SHP77 (cell line): ENCODE results near the gene PELI3.
A peak's percentile ranks its signal among the peaks of the same experiment; 100 is the strongest.
"Not testable (repeated sequence)": the region's sequence is repeated elsewhere in the genome, so short reads cannot be mapped to it uniquely, and the experiment has no call there.

Experiments
- DNase-seq, 2 experiments: peaks; one replicate each; lab custom pipeline; 2025; lab: John Stamatoyannopoulos, UW

Gene PELI3

DNA sequence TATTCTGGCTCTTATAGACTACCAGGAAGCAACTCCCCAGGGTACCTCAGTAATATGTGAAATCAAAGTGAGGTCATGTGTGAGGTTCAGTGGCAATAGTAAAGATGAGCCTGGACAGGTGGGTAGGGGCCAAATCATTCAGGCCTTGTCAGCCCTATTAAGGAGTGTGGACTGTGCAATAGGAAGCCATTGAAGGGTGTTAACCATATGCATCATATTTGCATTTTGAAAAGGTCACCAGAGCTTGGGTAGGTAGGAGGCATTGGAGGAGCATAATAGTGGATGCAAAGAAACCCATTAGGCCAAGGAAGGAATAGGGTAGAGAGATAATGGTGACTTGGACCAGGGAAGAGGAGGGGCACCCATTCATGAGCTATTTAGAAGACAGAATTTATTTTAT is 19.7 kb upstream of the PELI3 start:
- no peak for DNase-seq

DNA sequence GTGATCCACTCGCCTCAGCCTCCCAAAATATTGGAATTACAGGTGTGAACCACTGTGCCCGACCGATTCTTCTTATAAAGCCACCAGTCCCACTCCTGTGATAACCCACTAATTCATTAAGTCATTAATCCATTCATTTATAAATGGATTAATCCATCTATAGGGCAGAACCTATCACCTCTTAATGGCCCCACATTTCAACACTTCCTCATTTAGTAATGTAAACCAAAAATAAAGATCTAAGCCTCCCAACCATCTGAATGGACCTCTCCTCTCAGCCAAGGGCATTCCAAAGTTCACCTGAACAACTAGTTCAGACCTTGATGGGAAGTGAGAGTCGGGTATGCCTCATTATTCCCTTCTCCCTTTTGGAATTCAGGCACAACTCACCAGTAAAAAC is 18.2 kb upstream of the PELI3 start:
- no peak for DNase-seq

DNA sequence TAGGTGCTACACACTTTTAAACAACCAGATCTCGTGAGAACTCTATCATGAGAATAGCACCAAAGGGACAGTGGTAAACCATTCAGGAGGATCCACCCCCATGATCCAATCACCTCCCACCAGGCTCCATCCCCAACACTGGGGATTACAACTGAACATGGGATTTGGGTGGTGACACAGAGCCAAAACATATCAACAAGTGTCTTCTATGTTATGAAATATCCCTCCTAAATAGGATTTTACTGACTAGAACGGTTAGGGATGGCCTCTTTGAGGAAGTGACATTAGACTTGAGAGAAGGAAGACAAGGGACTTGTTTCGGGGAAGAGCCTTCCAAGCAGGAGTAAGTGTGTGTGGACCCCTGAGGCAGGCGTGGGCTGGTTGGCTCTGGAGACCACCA is 16.1 kb upstream of the PELI3 start:
- no peak for DNase-seq

DNA sequence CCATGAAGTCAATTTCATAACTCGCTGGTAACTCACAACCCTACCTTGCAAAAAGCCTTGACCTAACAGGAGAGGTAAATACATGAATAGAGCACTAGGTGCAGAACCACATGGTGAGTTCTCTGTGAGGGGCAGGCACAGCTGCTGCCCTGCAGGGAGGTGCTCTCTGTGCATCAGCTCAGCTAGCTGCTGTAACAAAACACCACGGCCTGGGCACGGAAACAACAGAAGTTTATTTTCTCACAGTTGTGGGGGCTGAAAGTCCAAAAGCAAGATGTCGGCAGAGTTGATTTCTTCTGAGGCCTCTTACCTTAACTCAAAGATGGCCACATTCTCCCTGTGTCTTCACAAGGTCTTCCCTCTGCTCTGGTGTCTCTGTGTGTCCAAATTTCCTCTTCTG is 15.0 kb upstream of the PELI3 start:
- DNase-seq: no peak

DNA sequence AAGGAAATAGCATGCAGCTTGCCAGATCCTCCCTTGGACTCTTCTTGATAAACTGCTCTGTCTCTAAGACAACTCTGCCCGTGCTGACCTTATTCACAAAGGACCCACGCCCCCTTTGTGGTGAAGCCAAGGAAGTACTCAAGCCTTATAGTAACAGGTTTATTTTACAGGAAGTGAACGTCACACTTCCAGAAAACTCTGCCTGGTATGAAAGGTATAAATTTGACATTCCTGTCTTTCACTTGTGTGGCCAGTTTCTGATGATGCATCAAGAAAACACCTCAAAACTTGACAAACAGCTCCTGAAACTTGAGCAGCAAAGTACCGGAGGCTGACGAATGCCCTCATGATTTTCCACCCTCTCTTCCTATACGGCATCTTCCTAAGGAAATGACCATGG is 12.5 kb upstream of the PELI3 start:
- no peak for DNase-seq

DNA sequence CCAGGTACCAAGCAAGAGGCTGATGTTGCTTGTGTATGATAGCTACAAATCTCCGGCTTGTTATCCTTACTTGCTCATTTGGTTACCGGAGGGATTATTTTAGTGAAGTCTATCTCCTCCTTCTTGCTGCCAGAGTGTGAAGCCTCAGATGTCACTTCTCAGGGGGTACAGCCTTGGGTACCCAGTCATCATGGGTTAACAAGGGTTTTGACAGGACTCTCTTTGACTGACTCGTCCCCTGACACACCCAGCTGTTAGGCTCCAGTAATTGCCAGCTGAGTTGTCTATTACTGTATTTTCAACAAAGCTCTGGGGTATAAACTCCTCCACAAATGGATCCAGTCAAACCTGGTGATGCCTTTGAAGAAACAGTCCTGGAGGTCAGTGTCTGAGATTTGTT is 11.9 kb upstream of the PELI3 start:
- no peak for DNase-seq

DNA sequence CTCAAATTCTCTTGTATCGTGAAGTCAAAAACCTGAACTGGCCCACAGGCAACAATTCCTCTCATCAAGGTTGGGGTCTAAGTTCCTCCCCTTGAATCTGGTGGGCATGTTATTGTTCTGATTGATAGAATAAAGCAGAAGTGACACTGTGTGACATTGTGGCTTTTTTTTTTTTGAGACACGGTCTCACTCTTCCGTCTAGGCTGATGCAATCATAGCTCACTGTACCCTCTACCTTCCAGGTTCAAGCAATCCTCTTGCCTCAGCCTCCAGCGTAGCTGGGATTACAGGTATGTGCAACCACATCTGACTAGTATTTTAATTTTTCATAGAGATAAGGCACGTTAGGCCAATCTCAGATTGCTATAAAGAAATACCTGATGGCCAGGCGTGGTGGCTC is 8.9 kb upstream of the PELI3 start:
- DNase-seq: no peak

DNA sequence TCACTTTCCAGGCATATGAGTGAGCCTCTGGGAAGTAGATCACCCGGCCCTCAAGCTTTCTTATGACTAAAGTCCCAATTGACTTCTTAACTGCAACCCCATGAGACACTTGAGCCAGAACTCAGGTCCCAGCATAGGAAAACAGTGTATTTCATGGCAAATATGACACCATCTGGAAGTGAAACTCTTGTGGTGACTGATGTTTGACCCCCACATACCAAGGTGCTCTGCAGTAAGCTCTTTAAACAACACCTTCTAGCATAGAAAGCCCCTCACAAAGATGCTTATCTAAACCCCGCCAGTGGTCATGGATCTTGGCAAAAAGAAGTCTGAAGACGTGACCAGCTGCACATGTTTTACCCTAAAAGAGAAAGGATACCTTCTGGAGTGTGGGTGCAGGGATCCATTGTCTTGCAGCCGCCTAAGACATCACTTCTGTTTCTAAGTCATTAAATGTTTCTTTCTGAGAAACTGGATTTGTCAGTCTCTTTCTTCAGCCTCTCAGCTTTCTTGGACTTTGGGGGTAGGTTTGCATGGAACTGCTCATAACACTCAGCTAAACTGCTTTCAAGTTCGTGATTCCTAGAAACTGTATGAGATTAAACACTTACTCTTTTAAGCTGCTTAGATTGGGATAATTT is 7.4 kb upstream of the PELI3 start:
- DNase-seq: no peak

DNA sequence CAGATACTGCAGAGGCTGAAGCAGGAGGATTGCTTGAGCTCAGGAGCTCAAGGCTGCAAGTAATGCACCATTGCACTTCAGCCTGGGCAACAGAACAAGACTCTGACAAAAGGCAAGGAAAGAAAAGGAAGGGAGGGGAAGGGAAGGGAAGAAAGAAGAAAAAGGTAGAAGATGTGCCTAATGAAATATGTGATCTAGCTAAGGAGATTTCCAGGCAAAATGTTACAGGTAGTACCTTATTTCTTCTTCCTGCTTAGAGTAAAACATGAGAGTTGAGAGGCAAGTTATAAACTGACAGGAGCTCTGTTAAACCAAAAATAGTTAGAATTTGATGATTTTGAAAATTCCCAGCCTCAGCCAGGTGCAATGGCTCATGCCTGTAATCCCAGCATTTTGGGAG is 4.7 kb upstream of the PELI3 start:
- DNase-seq: no peak

DNA sequence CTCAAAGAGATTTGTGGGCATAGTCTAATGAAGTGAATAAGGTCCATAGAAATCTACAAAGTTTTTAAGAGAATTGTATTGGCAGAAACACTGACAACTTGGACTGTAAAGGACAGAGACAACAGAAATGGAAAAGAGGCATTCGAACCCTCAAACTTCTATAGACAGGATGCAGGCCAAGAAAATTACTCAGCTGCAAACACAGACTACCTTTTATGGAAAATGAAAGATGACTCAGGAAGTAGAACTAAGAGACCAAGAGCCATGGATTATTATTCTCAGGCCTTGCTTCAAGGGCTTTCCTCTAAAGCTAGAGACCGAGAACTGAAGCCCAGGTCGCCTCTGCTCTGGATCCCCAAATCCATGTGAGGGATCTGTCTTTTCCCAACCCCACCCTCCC is 3.8 kb upstream of the PELI3 start:
- DNase-seq: no peak

DNA sequence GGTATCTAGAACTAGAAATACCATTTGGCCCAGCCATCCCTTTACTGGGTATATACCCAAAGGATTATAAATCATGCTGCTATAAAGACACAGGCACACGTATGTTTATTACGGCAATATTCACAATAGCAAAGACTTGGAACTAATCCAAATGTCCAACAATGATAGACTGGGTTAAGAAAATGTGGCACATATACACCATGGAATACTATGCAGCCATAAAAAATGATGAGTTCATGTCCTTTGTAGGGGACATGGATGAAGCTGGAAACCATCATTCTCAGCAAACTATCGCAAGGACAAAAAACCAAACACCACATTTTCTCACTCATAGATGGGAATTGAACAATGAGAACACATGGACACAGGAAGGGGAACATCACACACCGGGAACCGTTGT is 2.6 kb upstream of the PELI3 start:
- DNase-seq: not testable (repeated sequence)

DNA sequence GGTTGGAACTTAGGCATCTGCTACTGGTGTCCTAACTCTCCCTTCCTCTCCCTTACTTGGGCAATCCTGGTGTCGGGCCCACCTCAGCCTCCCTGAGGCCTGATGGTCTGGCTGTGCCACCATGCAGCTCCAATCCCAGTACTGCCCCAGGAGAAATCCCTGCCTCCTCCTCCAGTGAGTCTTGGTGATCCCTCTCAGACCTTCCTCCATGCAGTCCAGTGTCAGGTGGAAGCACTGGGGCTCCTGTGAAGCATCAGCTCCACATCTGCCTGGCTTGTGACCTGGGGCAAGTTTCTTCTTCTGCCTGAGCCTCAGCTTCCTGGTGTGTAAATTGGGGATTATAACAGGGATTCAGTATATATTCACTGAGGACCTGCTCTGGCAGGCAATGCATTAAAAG is 1.8 kb upstream of the PELI3 start:
- no peak for DNase-seq

DNA sequence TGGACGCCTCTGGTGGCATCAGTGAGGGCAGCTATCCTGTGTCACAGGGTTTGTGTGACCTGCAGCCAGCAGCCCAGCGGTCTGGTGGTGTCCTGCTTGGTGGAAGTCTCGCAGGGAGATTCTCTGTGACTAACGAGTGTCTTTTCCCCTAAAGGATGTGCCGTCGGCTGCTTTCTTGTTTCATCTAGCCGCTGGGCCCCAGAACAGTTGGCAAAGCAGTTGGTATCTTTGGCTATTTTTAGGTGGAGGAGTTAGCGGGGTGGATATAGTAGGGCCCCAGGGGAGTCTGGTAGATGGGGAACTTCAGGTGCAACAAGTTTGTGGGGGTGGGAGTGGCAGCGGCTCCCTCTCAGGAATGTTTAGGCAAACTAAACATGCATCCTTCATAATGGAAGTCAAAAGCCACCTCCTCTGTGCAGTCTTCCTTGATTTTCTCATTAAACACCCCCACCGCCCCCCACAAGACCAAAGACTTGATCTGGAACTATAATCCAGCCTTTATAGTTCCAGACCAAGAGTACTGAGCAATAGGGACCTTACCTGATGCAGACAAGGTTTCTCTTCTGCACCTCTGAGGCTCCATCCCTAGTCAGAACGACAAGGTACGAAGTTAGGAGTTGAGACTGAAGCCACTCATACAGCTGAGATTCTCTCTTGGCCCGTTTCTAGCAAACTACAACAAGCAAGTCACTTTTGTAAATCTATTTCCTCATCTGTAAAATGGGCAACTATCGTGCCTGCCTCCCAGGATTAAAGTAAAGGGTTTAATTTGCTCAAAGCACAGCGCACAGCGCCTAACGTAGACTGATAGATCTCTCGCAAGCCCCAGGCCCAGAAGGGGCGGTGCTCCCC is 1.1 kb upstream of the PELI3 start:
- no peak for DNase-seq

DNA sequence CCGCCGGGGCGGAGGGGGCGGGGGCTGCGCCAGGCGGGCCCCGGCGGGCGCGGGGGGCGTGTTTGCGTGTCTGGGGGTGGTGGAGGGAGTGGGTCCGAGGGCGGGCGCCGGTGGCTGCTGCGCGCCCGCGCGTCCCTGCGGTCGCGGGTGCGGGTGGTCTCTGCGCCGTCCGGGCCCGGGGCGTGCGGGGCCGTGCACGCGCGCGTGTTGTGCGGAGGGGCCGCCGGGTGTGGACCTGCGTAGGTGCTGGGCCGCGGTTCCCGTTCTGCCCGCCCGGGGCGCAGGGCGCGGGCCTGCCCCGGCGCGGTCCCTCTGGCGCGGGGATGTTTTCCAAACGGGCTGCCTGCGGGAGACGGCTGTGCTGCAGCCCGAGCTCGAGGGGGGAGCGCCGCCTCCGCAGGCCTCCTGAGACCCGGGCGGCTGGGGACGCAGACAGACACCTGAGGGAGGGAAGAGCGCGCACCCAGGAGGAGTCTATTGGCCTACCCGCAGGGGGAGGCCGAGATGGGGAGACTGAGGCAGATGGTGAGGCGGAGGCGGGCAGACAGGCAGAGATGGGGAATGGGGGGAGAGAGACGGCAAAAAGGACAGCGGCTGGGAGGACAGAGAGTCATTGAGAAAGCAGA is 442 bp downstream of the PELI3 start:
- DNase-seq: peak; percentile 28 to 35

DNA sequence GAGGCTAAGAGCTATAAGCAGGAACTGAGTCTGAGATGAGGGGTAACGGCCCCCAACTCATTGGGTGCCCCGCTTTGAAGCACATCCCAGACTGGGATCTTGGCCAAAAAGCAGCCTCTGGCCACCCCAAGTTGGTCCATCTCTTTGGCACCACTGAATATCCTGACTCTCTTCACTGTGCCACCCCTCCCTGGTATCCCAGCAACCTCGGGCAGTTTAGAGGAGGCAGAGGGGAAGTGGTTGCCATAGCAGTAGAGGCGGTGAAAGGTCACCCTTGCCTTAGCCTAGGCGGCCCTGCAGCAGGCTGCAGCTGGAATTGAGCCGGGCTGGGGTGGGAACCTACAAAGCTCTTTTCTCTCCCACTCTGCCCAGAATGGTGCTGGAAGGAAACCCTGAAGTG is 1.1 kb downstream of the PELI3 start:
- peak in 1 of 2 experiments; percentile 51 for DNase-seq

DNA sequence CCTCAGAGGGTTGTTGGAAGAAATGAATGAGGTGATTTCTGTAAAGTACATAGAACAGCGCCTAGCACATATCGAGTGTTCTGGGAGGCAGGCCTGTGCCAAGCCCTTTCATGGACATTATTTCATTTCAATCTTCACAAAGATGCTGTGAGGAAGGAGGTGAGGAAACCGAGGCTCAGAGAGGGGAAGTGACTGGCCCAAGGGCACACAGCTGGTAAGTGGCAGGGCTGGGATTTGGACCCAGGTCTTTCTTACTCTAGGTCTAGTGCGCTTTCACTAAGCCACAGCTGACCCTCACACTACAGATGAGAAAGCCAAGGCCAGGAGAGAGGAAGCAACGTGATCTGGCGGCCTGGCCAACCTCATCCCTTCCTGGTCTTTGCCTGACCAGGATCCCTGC is 2.0 kb downstream of the PELI3 start:
- no peak for DNase-seq

DNA sequence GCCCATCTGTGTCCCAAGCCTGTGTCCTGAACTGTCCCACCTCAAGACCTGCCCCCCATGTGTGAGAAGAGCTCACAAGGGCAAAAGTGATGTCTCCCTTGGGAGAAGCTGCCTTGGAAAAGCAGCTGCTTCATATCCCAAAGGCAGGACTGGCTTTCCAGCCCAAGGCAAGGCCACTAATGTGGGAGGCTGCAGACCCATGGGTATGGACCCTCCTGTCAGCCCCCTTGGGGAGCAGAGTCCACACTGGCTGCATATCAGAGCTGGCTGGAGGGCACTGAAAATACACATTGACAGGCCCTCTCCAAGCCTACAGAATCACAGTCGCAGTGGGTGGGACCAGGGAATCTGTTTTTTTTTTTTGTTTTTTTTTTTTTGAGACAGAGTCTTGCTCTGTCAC is 2.7 kb downstream of the PELI3 start:
- DNase-seq: no peak

DNA sequence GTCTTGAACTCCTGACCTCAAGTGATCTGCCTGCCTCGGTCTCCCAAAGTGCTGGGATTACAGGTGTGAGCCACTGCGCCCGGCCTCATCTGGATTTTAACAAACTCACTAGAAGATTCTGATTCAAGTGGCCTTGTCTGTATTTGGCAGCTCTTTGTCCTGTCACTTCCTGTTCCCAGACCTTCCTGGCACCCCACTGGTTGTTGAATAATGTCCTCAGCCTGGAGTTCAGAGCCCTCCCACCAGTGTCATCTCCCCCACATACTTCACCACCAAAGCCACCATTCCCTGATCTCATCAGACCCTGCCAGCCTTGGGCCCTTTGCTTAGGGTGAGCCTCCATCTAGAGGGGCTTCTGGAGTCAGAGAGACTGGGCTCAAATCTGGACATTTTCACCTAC is 3.3 kb downstream of the PELI3 start:
- no peak for DNase-seq

DNA sequence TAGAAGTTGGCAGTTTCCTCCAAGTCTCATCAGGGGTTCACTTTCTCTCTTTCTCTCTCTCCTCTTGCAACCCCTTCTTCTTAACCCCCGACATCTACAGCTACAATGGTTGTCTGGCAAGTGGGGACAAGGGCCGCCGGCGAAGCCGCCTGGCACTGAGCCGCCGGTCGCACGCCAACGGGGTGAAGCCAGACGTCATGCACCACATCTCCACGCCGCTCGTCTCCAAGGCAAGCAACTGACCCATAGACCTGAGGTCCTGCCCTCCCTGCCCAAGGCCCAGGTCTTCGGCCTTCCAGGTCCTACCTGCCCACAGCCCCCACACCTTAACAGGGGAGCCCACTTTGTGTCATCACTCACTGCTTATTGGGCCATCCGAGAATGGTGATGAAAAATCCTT is 4.4 kb downstream of the PELI3 start:
- no peak for DNase-seq

DNA sequence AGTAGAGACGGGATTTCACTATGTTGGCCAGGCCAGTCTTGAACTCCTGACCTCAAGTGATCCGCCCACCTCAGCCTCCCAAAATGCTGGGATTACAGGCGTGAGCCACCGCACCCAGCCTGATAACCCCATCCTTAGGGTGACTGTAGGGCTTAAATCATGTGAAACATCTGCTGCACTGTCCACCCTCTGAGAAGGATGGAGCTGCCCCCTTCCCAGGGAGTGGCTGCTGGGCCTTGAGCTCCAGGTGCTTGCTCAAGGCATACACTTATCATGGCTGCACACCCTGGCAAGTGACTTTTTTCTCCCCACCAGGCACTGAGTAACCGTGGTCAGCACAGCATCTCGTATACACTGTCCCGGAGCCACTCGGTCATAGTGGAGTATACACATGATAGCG is 5.3 kb downstream of the PELI3 start:
- DNase-seq: no peak

DNA sequence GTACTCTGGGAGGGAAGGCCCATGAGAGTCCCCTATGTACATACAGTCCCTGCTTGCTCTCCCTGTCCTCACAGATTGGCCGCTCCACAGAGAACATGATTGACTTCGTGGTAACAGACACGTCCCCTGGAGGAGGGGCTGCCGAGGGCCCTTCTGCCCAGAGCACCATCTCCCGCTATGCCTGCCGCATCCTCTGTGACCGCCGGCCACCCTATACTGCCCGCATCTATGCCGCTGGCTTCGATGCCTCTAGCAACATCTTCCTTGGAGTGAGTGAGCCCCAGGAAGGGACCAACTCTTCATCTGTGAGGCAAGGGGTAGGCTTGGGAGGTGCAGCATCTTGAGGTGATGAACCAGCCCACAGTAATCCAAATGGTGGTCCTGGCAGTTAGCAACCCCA is 6.5 kb downstream of the PELI3 start:
- DNase-seq: no peak

DNA sequence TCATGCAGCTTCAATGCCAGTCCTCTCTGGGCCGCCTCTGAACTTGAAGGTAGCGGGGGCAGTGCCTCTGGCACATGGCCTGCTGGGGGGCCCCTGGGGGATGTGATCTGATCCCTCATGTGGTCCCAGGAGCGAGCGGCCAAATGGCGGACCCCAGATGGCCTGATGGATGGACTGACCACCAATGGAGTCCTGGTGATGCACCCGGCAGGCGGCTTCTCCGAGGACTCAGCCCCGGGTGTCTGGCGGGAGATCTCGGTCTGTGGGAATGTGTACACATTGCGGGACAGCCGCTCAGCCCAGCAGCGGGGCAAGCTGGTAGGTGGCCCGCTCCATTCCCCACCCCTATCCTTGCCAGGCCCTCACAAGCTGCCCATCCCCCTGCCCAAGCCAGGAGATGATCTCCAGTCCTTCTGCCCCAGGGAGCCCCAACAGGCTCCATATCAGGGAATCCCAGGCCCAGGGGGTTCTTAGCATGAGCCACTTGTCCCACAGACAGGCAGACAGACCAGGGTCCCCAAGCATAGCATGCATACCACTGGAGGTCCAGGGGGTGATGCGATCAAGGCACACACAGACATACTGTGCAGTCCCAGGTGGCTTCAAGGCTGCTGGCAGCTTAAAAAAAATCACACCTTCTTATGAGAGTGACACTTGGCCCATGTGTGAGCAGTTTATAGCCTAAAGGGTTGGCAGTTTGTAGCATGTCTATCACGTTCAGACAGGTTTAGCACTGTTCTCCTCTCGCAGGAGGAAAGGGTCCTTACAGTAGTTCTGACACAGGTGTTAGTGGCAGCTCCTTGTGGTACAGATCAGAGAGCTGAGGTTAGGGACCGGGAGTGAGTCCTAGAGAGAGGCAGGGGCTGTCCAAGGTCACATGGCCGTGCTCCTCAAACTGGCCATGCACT is 7.2 kb downstream of the PELI3 start:
- no peak for DNase-seq
